GM19099 (cell line): ENCODE data around the gene DUSP8.

ENCODE experiments used
- POLR2A ChIP-seq: IDR thresholded peaks from 3 replicates; pipeline ENCODE4 v1.6.1; 2011; ENCODE audit warnings: low read depth; ENCODE audit not compliant: insufficient read length; ENCODE audit errors: extremely low read depth

DUSP8 gene

GRCh38 chr11:1517117-1518005, 54.7 kb downstream of the DUSP8 start:
- TF ChIP-seq POLR2A, result no peak

DNA sequence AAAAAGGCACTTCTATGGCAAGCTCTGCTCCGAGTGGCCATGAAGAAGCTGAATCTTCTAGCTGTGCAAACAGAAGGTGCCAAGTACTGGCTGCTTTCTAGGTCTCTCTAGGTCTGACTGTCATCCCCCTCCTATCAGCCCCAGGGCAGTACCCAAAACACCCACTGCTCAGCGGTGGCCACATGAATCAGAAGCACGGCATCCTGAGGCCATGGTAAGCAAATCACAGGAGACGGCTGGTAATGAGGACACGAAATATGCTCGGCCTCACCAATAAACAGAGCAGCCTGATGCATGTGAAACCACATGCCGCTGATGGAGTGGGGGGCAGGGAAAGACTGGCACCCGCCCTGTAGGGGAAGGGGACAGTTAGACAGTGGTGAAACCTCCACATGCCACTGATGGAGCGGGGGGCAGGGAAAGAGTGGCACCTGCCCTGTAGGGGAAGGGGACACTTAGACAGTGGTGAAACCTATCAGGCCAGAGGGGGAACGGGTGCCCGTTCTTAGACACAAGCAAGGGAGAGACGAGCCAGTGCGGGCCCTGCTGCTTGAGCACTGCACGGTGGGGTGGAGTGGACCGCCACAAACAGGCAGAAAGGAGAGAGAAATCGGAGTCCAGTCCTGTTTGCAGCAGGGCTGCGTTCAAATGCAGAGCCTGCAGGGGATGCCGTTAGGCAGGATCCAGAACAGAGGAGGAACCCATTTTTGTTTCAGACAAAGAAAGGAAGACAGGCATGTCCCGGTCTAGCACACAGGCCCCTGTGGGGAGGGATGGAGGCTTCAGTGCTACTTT, 55.6 kb downstream of the DUSP8 start:
- TF ChIP-seq POLR2A, result no peak

GRCh38 chr11:1515082-1516060, 56.7 kb downstream of the DUSP8 start:
- TF ChIP-seq POLR2A, result no peak

DNA sequence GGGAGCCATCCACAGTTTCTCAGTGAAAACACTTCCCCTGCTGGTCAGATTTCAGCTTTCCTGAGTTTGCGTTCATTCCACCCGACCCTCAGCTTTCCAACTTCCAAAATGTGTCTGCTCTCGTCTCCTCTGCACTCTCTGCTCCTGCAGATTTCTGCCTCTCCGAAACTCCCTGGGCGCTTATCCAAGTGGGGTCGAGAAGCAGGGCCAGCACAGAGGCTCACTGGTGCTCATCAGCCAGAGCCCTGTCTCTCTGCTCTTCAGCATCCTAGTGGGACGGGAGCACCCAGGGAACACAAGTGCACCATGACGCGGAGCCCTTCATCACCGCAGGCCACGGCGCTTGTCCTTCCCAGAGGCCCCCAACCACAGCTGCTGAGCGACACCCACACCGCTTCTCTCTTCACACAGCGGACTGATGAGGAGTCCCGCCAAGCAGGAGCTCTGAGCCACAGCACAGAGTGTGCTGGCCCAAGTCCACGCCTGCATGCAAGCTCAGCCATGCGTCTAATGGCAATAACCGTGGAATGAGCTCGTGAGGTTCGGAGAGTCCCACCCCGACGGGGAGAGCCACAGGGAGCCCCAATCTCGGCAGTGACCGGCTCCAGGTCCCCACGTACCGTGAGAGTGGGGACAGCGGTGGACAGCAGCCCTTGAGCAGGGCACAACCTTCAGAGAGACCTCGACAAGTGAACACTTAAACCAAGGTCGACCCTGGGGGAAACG, 57.6 kb downstream of the DUSP8 start:
- TF ChIP-seq POLR2A, result no peak

GRCh38 chr11:1513326-1514296, 58.5 kb downstream of the DUSP8 start:
- TF ChIP-seq POLR2A, result no peak

GRCh38 chr11:1511937-1512496, 60.1 kb downstream of the DUSP8 start:
- TF ChIP-seq POLR2A, result no peak

DNA sequence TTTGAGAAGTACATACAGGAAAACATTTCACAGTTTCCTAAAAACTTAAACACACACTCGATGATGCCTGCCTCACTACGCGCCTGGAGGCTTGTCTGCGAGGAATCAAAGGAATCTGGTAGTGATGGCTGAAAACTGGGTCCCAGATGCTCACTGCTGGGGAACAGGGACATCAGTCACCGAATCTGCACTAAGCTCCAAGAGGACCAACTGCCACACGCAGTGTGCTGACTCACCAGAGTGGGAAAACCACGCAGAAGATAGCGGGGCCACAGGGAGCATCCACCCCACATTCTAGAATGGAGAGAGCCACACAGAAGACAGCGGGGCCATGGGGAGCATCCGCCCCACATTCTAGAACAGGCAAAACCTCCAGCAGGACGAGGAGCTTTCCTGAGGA, 61.1 kb downstream of the DUSP8 start:
- TF ChIP-seq POLR2A, result no peak

DNA sequence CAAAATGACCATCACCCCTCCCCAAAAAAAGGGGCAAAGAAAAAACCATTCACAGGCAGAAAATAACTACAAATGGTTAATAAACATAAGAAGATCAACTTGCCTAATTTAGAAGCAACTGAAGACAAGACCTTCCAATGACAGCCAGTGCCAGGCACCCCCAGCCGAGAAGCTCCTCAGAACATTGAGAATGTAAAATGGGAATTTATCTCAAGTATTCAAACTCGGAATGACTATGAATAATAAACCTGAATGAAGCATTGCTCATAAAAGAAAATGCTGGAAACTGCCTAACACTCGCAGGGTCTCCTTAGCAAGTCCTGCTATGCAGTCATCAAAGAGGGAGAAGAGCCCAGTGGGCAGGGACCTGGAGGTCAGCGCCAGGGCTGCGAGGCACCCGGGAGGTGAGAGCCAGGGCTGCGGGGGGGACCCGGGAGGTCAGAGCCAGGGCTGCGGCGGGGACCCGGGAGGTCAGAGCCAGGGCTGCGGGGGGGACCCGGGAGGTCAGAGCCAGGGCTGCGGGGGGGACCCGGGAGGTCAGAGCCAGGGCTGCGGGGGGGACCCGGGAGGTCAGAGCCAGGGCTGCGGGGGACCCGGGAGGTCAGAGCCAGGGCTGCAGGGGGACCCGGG, 62.3 kb downstream of the DUSP8 start:
- TF ChIP-seq POLR2A, result no peak

DNA sequence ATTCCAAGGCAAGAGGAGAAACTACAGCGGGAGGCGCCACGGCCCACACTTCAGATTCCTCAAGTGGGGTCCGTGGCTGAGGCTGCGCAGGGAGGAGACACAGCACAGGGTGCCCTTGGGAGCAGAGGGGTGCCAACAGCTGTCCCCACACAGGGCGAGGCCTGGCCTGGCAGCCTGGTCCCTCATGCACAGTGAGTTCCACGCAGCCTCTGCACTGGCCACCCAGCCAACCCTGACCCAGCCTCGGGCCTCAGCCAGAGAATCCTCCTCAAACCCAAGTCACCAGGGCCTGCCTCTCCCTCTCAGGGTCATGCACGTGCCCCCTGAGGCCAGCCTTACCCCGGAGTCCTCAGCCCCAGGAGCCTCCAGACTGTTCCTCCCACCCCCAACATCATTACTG, 63.1 kb downstream of the DUSP8 start:
- TF ChIP-seq POLR2A, result no peak

DNA sequence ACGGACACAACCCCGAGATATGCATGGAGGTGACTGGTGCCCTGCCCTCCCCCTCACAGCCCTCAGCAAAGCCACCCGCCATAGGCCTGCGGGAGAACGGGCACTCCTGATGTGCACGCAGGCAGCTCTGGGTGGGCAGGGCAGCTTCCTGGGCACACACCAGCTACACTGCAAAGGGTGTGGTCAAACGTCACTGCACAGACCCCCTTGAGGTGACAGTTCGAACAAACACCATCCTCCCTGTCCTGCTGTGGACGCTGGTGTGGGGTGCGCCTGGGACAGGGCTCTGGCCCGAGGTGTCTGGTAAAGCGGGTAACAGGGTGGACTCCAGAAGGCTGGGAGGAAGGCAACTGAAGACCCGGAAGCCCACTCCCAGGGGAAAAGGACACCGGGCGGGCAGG, 63.6 kb downstream of the DUSP8 start:
- TF ChIP-seq POLR2A, result no peak

DNA sequence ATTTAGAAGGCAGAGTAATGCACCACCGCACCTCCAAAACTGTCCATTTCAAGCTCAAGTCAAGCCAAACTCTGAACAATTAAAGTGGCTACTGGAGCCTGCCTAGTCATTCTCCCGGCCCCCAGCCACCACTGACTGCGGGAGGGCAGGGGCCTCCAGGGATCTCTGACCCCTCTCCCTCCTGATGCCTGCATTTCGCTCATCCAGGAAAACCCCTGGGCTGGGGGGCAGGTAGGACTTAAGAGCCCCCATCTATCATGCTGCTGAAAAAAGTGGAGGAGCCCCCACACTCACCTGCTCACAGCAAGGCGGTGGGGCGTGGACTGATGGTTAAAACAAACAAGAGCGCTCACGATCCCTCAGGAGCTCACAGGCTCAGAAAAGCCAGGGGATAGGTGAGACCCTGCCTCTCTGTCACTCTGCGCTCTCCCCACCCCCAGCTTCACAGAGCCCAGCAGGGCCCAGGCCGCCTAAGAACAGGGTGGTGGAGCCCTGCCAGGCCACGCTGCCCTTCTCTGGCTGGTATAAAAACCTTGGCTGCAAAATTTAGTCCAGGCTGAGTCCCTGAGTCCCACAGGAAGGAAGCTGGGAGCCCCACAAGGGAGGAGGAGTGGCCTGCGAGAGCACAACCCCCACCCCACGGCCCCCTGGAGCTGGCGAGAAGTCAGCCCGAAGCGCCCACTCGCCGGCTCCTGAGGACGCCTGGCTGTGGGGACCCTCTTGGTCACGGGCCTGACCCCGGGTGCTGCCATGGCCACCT, 64.5 kb downstream of the DUSP8 start:
- no peak for TF ChIP-seq POLR2A

GRCh38 chr11:1506981-1507380, 65.1 kb downstream of the DUSP8 start:
- TF ChIP-seq POLR2A, result no peak
